GM10266 (cell line): Measurements from ENCODE around the gene SHROOM1.
A peak's percentile ranks its signal among the peaks of the same experiment; 100 is the strongest.

Experiments
- DNase-seq: peaks from one replicate; pipeline ENCODE4 v3.0.0; 2012; ENCODE audit errors: extremely low spot score
- CTCF ChIP-seq: IDR thresholded peaks from 2 replicates; pipeline ENCODE4 v1.5.1; 2012; ENCODE audit warnings: mild to moderate bottlenecking, low read depth; ENCODE audit not compliant: control insufficient read depth, insufficient read depth; ENCODE audit errors: missing control alignments

SHROOM1 gene

GRCh38 chr5:132821350-132821749, 9.1 kb downstream of the SHROOM1 start:
- TF ChIP-seq CTCF = no peak
- no peak for DNase-seq

GRCh38 chr5:132820162-132820754, 10.2 kb downstream of the SHROOM1 start:
- peak; percentile 93 for DNase-seq
- peak; percentile 92 for TF ChIP-seq CTCF

DNA sequence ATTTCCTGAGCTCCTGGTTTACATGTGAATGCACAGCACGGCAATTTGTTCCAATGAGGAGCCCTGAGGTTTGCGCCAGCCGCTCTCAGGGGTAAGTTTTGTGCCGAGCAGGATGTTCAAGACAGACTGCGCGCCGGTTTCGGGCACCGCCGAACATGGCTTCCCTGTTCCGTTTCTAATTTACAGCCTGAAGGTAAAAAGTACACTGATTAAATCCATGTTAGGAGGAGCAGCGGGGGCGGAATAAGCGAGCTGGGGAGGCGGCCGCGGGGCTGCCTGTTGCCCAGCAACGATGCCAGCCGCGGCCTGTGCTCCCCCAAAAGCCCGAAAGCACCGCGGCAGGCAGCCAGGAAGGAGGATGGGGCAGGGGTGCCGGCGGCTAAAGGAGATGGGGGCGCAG, 11.0 kb downstream of the SHROOM1 start:
- TF ChIP-seq CTCF = no peak
- peak; percentile 44 for DNase-seq

GRCh38 chr5:132817011-132817410, 13.4 kb downstream of the SHROOM1 start:
- TF ChIP-seq CTCF = no peak
- no peak for DNase-seq

- TF ChIP-seq CTCF = no peak
- no peak for DNase-seq
These were observed 13.9 kb downstream of the SHROOM1 start for GRCh38 chr5:132816554-132816953.

DNA sequence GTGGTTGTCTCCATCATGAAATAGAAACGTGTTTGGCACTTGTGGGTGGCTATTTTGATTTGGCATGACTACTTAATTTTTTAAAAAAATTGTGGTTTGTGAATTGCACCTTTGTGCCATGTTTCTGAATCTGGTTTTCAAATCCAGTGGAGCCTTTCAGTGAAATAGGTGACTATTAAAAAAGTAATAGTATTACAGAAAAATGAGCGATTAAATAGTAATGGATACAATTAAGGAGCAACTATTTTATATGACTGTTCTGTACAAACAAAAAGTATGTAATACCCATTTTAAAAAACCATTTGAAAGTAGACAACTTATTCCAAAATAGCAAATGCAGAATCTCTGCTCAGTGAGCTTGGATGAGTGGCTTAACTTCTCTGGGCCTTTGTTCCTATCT, 14.4 kb downstream of the SHROOM1 start:
- DNase-seq = no peak
- no peak for TF ChIP-seq CTCF

GRCh38 chr5:132815454-132815853, 15.0 kb downstream of the SHROOM1 start:
- no peak for TF ChIP-seq CTCF
- DNase-seq = no peak
